ENCODE measurements around the gene CHST11. TPM values are rescaled to one million over a fixed set of nuclear protein-coding genes. Genes with fewer than 3 reads are reported as not detected.

CHST11 gene
- total and polyA plus RNA-seq, 2 of the 4 experiments (the other 2 are of a cell fraction), result 1.4 to 2.7 TPM

- ATAC-seq (ENCODE audit: low read depth) (no peak), DNase-seq (no peak)
- Histone ChIP-seq H3K23ac (ENCODE audit: low read depth, low read length) (no peak overlapping the region), H3K27me3 (ENCODE audit: control insufficient read depth, insufficient read depth, low read length) (peaks cover 27% of the 10 kb centered on the region), H3K79me1 (ENCODE audit: low read depth in 1 of 2, low read length in 2 of 2) (no peaks in the 10 kb centered on the region), H3K4me3 (ENCODE audit: insufficient read depth, low read depth, low read length) (no peak overlapping the region), H2BK20ac (ENCODE audit: low read depth, low read length) (no peak overlapping the region), H2AK9ac (replicated peaks; ENCODE audit: low read depth, low read length, poor library complexity) (no peak overlapping the region), H3K4ac (ENCODE audit: low read depth, low read length) (no peak overlapping the region), H2AK5ac (ENCODE audit: low read depth, low read length) (no peak overlapping the region), H3K14ac (replicated peaks; ENCODE audit: low read depth, low read length) (no peak overlapping the region), H4K5ac (ENCODE audit: low read depth, low read length) (no peak overlapping the region), H4K91ac (ENCODE audit: insufficient read depth, low read depth, low read length) (no peak overlapping the region), H3K9me1 (ENCODE audit: insufficient read depth, low read length) (no peaks in the 10 kb centered on the region; the same call in 1 of the 2 replicates), H2BK120ac (ENCODE audit: low read depth, low read length) (no peak overlapping the region), H4K20me1 (ENCODE audit: insufficient read depth, low read length) (no peaks in the 10 kb centered on the region), H2BK15ac (ENCODE audit: low read depth, low read length) (no peak overlapping the region), H3K9me3 (ENCODE audit: control insufficient read depth, insufficient read depth, low read length) (peaks cover 2% of the 10 kb centered on the region; the same call in 1 of the 2 replicates), H3K27ac (ENCODE audit: insufficient read depth, low read length) (no peak overlapping the region), H3K4me1 (ENCODE audit: control insufficient read depth, insufficient read depth, low read length) (no peaks in the 10 kb centered on the region), H2AFZ (replicated peaks; ENCODE audit: low read length, poor library complexity) (no peak overlapping the region), H3K56ac (ENCODE audit: extremely low read depth, insufficient read depth, low read length) (no peak overlapping the region), H2BK5ac (ENCODE audit: low read depth, low read length, poor library complexity, severe bottlenecking) (no peak overlapping the region), H3K18ac (ENCODE audit: low read depth, low read length) (no peak overlapping the region), H3K4me2 (ENCODE audit: low read depth, low read length) (no peak overlapping the region), H3K9ac (ENCODE audit: low read depth, low read length) (no peak overlapping the region), H4K8ac (ENCODE audit: low read depth in 2 of 2, low read length in 2 of 2) (no peak overlapping the region), H3K36me3 (ENCODE audit: control insufficient read depth, insufficient read depth, low read length) (no peaks in the 10 kb centered on the region)
- TF ChIP-seq BHLHE40 (IDR thresholded peaks at IDR 0.05; ENCODE audit: low read depth, low read length) (no peak), MAZ (IDR thresholded peaks at IDR 0.05; ENCODE audit: borderline replicate concordance, low read depth, low read length) (no peak), SMC3 (IDR thresholded peaks at IDR 0.05; ENCODE audit: low read depth, low read length) (no peak), RAD21 (IDR thresholded peaks at IDR 0.05; ENCODE audit: low read length) (no peak), FOS (IDR thresholded peaks at IDR 0.05; ENCODE audit: low read depth, low read length) (no peak), RFX5 (IDR thresholded peaks at IDR 0.05; ENCODE audit: low read depth, low read length) (no peak), CHD1 (IDR thresholded peaks at IDR 0.05; ENCODE audit: low read depth, low read length) (no peak), POLR2A (IDR thresholded peaks at IDR 0.05; ENCODE audit: low read depth, low read length) (no peak), CEBPB (IDR thresholded peaks at IDR 0.05; ENCODE audit: low read depth, low read length) (no peak), RCOR1 (IDR thresholded peaks at IDR 0.05; ENCODE audit: insufficient replicate concordance, low read length) (no peak), CTCF (conservative IDR thresholded peaks at IDR 0.05; ENCODE audit: low read depth, low read length) (no peak), NFE2L2 (IDR thresholded peaks at IDR 0.05; ENCODE audit: low read depth, low read length) (no peak), ELK1 (IDR thresholded peaks at IDR 0.05; ENCODE audit: borderline replicate concordance, low read depth, low read length) (no peak), MXI1 (IDR thresholded peaks at IDR 0.05; ENCODE audit: borderline replicate concordance, low read depth, low read length) (no peak), USF2 (IDR thresholded peaks at IDR 0.05; ENCODE audit: low read depth, low read length) (no peak)
- intact Hi-C loops (cut with micrococcal nuclease), result no loop called here
- in situ Hi-C loops (cut with MboI; ENCODE audit: low sequenced_read_pairs), result no loop called here
- POLR2A ChIA-PET (ENCODE audit: unreplicated experiment), result no interaction called here
- CTCF ChIA-PET, result no interaction called here
- 7% methylated on average over 2 of the region's 14 CpGs; no CpG with 5 or more reads in 1 of the 2 experiments for WGBS, 2 experiments (ENCODE audit: extremely low coverage in 2 of 2, insufficient read length in 1 of 2)
- dilution Hi-C loops (cut with HindIII; ENCODE audit: low sequenced_read_pairs, unreplicated experiment), result no loop called here
- no TSS peak for BruUV-seq (replicated peaks)
These were observed 50.1 kb downstream of the CHST11 start for GRCh38 chr12:104506676-104507401.
